HG03432 (cell line): ENCODE results near the gene CELF3.
A peak's percentile ranks its signal among the peaks of the same experiment; 100 is the strongest.

Source experiments
- ATAC-seq: cut with Tn5 transposase; IDR thresholded peaks from one replicate; pipeline ENCODE4 v1.9.1; 2021; ENCODE audit warnings: mild to moderate bottlenecking, moderate library complexity; ENCODE audit not compliant: unreplicated experiment

Gene CELF3

DNA sequence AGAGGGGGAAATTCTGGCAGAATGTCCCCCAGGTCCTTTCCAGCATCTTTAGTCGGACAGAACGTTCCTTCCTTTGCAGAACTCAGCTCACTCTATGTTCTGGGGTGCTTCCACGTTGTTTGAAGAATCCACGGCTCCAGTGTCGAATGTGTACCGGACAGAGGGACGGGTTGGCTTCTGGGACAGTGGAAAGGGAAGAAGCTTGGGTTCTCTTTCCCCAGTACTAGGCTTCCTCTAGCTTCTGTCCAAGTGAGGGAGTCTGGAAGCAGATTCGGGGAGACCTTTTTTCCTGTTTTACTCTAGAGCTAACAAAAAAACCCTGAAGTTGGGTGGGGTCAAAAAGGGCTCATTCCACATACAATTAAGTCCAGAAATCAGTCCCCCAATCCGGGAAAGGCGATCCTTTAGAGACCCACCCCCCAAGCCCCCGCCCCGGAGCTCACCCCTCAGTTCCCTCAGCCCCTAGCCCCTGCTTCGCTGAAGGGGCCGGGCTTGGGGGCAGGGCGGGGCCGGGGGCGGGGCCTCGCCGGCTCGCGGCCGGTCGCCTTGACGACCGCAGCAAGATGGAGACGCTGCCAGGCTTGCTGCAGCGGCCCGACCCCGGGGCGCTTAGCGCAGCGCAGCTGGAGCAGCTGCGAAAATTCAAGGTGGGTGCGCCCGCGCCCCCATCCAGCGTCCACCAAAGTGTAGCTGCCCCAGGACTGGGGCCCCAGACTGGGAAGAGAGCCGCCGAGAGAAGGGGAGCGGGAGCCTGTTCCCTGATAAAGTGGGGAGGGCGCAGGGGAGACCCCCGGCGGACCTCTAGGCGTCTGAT, 4.6 kb upstream of the CELF3 start, which contains the start of gene RIIAD1:
Gene RIIAD1, plus strand, starts transcription at position 549 of the 814 bp plus-strand sequence. Its CDS starts 15 bp downstream, at position 564.
- peak; percentile 75 for ATAC-seq

DNA sequence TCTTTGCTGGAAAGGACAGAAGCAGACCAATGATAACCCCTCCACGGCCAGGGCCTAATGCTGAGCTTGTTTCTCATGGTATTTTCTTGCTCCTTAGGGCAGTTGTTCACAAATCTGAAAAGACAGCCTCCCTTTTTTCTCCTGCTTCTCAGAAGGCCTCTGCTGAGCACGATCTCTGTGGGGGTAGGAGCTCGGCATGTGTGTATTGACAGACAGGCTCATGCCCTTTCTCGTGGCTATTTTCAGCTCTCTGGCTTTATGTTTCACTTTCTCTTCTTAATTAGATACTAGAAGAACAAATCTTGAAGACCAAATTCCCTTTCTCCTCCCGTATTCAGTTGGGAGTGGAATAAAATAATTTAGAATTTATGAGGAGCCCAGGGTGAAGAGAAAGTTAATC, 4.0 kb upstream of the CELF3 start:
- ATAC-seq = no peak

DNA sequence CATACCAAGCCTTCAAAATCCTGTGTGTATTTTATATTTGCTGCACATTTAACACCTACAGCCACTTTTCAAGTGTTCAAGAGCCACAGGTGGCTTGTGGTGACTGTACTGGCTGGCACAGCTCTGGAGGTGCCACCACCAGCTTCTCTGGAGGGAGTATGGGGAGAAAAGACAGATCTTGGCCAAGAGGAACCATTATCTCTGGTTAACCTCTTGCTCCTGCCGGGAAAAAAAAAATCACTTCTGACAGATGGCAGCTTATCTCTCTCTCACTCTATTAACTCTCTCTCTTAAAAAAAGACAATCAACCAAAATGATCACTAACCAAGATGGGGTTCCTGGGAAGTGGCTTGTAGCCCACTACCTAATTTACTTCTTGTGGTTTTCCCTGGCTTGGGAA, 3.5 kb upstream of the CELF3 start:
- no peak for ATAC-seq

DNA sequence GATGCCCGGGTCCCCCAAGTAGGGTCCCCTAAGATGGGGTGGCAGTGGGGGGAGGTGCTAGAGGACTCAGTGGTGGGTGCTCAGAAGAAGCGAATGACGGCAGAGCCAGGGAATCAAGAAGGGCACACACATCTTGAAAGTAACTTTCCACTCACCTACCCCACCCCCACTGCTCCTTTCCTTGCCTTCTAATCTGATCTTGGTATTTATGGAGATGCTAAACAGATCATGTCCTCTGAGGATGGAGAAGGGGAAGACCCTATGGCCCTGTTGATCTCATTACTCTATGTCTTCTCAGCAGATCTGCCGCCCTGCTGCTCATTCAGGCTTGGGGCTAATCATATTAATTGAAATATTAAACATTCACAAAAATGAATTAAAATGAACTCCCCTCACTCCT, 2.1 kb upstream of the CELF3 start:
- no peak for ATAC-seq

DNA sequence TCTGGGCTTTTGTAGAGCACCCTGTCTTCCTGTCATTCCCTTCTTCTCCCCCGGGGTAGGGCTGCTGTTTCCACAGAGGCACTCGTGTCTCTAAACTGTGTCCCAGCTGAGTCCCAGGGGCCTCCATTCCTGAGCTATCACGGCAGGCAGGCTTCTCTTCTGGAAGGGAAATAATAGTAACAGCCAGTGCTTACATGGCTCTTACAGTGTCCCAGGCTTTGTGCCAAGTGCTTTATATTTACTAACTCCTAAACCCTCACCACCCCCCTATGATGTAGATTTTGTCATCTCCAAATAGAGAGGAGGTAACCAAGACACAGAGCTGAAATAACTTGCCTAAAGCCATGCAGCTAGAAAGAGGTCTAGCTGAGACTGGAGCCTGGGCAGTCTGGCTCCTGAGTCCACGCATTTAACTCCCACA, 1.4 kb upstream of the CELF3 start:
- ATAC-seq = no peak

DNA sequence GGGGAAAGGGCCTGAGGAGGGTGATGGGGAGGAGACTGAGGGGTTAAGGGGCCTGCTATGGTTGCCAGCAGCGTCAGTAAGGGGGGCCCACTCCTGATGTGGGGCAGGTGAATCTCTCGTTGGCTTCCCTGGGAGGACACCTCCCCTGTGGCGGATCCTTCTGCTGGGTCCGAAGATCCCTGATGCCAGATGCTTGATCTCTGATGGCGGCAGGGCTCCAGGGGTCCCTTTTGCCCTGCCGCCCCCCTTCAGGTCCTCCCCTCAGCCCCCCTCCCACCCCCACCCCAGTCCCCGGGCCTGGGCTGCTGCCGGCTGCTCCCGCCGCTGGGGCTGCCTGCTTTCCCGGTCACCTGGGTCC, 219 bp downstream of the CELF3 start:
- ATAC-seq = no peak

DNA sequence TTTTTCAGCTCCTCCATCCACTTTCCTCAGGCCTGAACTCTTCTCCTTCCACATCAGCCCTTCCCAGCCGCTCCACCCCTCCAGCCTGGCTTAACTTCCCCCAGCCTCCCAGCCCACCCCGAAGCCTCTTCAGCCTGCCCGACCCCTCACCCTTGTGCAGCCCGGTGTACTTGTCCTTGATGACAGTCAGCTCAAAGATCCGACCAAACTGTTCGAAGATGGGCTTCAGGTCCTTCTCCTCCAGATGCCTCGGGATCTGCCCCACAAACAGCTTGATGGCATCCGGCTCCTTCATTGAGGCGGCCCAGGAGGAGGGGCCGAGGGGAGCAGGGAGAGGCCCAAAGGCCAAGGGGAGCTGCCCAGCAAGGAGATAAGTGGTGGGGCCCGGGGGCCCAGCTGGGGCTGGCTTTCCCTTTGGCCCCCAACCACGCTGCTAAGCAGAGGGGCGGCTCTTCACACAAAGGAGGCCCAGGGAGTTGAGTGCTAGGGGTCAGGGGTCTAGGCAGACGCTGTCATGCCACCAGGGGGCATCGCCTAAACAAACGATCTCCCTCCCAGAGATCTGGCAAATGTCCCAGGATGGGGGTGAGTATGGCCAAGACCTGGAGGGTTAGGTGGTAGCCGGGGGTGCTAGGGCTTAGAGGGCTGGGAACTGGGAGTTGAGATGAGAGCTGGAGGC, 738 bp downstream of the CELF3 start:
- no peak for ATAC-seq

DNA sequence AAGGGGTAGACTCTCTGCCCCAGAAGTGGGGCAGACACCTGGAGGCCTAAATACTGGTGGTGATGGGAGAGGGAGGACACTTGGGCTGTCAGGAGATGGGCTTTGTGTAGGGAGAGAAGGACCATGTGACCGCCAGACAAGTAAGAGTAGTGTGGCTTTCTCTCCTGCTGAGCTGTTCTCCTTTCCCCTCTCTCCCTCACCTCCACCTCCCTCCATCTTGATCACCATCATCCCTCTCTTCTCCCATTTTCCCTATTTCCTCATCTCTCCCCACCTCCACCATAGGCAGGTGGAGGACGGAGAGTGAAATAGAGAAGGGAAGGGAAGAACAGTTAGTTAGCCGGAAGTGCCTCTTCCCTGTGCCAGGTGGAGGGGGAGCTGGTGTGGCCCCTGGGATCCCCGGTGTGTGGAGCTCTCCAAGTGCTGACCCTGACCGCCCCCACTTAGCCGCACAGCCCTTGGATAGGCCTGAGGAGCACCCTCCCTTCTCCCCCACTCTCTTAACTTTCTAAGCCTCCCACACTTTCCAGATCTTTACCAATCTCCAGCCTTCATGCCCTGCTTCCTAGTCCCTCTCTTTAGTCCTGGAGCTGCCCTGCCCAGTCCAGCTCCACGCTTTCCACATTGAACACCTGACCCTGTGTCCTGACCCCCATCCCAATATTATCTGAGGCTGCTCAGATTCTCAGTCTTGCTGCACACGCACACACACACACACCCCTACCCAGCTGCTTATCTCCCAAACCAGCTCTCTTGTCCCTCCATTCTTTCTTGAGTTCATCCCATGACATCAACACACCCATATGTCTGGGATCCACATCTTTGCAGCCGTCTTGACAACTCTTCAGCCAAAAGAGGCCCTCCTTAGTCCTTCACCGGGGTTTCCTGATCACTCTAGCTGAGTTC, 1.5 kb downstream of the CELF3 start:
- ATAC-seq = no peak

DNA sequence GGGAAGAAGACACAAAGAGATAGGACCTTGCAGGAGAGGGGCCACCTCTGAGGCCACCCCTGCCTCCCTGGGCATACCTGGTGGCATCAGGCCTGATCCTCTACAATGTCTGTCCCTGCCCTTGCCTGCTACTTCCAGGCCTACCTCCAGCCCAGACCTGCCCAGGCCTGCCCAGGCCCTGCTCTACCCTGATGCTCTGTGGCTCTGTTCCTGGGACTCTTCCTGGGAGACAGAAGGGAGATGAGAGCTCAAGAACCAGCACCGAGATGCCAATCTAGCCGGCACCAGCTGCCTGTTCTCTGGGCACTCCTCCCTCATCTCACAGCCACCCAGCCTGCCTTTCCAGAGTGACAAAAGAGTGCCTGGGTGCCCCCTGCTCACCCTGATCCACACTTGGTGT, 2.7 kb downstream of the CELF3 start:
- ATAC-seq = no peak

DNA sequence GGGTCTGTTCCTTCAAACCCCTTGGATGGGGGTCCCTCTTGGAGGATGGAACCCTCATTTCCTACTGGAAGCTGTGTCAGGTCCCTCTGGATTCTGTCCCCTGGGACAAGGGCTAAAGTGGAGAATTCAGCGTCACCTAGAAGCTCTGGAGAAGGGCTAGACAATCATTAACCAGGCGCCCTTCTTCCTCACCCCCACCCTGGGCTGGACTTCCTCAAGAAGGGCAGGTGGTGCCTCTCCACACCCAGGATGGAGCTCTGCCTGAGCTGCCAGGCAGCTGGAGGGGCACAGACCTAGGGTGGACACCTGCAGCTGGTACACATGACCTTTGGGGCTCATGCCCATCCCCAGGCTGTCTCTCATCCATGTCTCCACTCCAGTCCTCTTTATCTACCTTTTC, 3.6 kb downstream of the CELF3 start:
- no peak for ATAC-seq

DNA sequence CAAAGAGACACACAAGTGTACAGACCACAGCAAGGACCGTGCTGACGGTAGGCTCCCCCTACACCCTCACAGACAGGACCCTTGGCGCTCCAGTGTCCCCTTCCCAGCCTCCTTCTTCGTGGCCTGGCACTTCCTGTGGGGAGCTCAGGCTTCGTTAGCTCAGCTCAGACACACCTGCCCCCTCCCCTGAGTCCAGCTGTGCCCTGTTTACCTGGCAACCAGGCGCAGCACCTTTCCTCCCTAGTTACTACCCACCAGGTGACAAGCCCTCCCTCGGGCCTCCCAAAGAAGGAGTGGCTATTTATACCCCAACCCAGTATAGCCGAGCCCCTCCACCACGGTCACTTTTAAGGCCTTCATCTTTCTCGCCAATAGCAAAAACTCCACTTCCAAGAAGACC, 4.7 kb downstream of the CELF3 start:
- no peak for ATAC-seq

DNA sequence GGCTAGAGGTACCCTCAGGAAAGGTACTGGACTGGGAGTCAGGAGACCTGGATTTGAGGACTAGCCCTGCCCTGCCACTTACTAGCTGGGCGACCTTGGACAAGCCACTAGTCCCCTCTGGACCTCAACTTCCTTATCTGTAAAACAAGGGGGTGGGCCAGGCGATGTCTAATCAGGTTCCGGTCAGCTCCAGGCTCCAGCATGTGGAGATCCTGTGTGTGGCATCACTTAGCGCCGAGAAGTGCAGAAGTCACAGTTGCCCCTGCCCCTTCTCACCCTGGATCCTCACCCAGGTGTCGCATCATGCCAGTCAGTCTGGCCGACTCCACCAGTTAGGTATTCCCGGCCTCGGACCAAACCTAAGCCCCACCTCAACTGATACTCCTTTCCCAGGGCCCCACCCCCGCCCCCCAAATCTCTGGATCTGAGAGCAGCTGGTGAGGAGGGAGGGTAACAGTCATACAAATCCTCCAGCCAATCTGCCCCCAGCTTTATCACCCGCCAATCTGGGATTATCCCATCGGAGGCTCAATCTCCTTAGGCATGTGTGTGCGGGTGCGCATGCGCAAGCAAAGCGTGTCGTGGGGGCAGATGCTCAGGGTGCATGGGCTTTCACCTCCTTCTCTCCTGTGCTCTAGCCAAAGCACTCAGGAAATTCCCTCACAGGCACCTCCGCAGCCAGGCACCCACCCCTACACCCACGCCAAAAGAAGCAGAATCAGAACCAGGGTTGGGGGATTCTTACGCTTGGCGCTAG, 5.4 kb downstream of the CELF3 start:
- ATAC-seq = no peak

DNA sequence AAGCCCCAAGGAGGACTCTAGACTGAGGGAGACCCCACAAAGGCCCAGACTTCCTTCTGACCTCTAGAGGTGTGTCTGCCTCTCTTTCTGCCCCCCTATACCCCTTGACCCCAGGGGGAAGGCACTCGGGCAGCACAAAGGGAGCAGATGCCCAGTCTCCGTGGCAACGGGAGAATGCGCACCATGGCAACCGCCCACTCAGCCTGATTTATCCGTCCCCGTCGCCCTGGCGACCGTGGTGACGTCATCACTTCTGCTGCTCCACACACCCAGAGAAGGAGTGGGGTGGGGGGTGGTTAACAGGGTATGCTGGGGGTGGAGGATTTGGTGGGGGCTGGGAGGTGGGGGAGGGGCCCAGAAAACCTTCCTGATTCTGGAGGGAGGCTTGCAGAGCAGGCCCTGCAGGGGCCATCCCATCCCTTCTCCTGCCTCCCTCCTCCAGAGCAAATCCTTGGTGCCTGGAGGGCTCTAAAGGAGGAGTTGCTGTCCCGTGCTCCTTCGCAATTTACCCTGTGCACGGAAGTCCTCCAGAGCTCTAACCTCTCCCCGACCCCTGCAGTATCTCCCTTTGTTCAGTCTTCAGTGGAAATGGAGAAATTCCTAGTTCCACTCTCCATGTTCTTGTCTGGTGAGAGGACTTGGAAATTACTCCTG, 6.3 kb downstream of the CELF3 start:
- no peak for ATAC-seq

DNA sequence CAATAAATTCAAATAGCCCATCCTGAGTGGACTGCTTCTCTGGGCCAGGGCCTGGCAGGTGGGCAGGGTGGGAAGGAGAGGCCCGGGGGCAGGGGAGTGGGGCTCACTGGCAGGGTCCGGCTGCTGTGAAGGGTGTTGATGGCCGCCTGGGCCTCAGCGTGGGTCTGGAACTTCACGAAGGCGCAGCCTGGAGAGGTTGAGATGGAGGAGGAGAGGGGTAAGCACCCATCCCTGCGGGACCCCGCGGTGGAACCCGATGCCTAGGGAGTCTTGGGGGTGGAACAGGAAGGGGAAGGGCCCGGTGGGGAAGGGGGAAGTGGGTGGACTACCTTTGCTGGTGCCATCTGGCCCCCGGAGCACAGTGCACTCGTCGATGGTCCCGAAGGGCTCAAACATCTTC, 7.7 kb downstream of the CELF3 start:
- no peak for ATAC-seq

DNA sequence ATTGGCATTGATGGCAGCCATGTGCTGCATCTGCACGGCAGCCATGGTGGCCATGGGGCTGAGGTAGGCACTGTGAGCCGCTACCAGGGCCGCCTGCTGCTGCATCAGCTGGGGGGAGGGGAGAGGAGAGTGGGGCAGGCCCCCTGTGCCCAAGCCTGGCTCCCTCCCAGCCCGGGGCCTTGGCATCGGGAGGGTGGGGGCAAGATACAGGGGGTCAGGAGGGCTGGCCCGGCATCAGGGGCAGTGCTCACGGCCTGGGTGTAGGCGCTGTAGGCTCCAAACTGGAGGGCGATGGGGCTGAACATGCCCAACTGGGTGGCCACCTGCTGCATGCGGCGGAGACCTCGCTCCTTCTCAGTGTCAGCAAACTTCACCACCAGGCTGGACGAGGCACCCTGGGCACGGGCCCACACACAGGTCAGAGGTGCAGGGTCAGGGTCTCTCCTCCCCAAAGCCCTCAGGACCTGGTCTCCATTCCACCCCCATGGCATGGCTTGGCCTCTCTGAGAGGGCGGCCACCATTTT, 9.0 kb downstream of the CELF3 start:
- no peak for ATAC-seq

DNA sequence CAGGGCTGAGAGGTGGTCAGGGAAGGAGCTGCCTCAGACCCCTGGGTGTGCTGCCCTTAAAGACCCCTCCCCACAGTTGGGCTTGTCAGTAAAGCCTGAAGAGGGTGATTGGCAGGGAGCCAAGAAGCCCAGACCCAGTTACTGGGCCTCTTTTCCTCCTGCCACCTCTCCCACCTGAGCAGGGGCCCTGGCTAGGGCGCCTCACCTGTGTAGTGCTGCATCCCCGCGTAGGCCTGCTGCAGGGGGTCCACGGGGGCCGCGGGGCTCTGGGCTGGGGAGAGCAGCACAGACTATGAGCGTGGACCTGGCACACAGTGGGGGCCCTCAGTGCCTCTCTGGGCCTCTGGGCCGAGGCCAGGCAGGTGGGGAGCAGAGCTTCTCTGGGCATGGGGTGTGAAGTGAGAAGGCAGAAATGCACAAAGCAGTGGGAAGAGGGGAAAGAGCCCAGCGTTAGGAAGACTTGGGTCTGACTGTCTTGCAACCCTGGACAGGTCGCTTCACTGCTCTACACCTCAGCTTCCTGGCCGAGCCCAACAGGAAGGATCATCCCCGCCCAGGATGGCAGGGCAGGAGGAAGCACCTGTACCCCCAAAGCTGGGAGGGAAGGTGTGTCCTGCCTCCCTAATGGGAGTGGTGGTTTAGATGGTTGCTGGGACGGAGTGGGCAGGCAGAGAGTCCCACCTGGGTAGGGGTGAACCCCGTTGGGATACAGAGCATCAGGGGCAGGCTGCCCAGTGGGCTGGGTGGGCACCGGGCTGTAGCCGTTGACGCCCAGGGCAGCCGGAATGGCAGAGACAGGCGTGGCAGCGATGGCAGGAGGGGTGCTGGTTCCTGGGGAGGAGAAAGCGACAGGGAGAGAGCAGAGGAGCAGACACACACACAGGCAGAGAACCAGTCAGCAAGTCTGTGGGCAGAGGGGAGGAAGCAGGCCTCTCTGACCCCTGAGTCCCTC, 9.9 kb downstream of the CELF3 start:
- ATAC-seq = no peak

DNA sequence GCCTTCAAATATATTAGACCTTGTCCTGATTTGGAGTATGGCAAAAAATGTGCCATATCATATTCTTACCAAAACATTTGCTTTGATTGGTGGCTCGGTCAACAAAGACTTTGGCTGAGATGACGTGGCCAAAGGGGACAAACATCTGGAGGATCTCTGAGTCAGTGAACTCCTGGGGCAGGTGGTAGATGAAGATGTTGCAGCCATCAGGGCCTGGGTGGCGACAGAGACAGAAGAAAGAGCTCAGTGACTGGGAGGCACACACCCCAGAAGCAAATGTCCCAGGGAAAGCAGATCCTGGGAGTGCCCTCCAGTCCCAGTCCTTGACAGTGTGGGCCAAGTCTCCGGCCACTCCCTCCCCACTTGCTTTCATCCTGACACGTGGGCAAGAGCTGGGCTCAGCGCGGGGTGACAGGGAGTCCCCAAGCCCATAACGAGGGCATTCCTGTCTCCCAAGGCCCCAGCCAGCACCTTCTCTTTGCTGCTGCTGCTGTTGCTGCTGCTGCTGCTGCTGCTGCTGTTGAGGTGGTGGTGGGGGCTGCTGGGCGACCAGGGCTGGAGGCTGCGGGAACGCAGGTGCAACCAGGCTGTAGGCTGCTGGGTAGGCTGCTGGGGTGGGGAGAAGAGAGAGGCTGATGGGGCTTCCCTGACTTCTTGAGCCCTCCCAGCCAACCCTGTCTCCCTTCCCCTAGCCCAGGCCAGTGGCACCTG, 10.7 kb downstream of the CELF3 start:
- ATAC-seq = no peak

DNA sequence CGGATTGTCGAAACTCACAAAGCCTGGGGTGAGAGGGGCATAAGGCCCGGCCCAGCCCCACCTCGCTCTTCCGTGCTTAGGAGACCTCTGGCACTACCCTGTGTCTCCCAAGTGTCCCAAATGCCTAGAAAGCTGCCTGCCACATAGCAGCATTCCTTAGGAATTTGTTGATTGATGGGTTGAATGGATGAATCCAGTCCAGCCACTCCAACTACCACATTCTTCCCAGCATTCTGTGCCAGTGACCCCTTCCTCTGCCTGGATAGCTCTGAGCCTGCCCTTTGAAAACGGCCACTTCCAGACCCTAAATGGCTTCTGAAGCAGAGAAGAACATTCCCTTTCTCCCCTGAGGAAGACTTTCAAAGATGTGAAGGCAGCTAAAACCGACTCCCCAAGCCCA, 11.5 kb downstream of the CELF3 start:
- ATAC-seq = no peak
